Mesenteric fat pad (tissue), 1 donor: ENCODE measurements around the gene DTNBP1. TPM values are rescaled to one million over a fixed set of nuclear protein-coding genes. Genes with fewer than 3 reads are reported as not detected.

ENCODE experiments used
- DNase-seq: peaks from one replicate; pipeline ENCODE4 v3.0.0-alpha.2; 2020; ENCODE audit warnings: low spot score
- total RNA-seq: library from RNA; stranded (reverse); fragmentation: NEBNext Ultra II Directional; extraction: Animal tissue kit (Norgen Biotek cat#: 25700); gene quantifications from one replicate; pipeline ENCODE4 v1.2.1, GENCODE V29; 2021
- donor health status: DM: yes; HTN: yes; CAD: no.

DTNBP1 gene
- total RNA-seq, 1 donor from 2014 or later = 21.9 TPM

DNA sequence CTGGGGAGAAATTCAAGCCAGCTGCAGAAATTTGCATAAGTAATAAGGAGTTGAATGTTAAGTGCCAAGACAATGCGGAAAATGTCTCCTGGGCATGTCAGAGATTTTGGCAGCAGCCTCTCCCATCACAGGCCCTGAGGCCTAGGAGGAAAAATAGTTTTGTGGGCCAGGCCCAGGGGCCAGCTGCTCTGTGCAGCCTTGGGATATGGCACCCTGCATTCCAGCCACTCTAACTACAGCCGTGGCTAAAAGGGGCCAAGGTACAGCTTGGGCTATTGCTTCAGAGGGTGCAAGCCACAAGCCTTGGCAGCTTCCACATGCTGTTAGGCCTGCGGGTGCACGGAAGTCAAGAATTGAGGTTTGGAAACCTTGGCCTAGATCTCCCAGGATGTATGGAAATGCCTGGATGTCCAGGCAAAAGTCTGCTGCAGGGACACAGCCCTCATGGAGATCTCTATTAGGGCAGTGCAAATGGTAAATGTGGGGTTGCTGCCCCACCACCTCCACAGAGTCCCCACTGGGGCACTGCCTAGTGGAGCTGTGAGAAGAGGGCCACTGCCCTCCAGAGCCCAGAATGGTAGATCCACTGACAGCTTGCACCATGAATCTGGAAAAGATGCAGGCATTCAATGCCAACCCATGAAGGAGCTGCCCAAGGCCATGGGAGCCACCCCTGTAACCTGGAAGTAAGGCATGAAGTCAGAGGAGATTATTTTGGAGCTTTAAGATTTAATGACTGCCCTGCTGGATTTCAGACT is 126.5 kb downstream of the DTNBP1 start:
- DNase-seq = no peak

DNA sequence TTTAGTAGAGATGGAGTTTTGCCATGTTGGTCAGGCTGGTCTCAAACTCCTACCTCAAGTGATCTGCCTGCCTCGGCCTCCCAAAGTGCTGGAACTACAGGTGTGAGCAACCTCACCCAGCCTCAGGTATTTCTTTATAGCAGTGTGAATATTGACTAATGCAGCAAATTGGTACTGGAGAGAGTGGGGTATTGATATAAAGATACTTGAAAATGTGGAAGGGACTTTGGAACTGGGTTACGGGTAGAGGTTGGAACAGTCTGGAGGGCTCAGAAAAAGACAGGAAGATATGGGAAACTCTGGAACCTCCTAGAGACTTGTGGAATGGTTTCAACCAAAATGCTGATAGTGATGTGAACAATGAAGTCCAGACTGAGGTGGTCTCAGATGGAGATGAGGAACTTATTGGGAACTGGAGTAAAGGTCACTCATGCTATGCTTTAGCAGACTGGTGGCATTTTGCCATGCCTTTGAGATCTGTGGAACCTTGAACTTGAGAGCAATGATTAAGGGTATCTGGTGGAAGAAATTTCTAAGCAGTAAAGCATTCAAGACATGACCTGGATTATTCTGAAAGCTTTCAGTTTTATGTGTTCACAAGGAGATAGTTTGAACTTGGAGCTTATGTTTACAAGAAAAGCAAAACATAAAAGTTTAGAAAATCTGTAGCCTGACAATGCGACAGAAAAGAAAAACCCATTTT is 127.2 kb downstream of the DTNBP1 start:
- no peak for DNase-seq

DNA sequence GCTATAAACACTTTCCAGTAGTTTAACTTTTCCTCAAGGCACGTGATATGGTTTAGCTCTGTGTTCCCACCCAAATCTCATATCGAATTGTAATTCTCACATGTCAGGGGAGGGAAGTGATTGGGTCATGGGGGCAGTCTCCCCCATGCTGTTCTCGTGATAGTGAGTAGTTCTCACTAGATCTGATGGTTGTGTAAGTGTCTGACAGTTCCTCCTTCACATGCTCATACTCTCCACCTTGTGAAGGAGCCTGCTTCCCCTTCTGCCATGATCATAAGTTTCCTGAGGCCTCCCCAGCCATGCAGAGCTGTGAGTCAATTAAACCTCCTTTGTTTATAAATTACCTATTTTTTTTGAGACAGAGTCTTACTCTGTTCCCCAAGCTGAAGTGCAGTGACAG is 127.9 kb downstream of the DTNBP1 start:
- DNase-seq = no peak

DNA sequence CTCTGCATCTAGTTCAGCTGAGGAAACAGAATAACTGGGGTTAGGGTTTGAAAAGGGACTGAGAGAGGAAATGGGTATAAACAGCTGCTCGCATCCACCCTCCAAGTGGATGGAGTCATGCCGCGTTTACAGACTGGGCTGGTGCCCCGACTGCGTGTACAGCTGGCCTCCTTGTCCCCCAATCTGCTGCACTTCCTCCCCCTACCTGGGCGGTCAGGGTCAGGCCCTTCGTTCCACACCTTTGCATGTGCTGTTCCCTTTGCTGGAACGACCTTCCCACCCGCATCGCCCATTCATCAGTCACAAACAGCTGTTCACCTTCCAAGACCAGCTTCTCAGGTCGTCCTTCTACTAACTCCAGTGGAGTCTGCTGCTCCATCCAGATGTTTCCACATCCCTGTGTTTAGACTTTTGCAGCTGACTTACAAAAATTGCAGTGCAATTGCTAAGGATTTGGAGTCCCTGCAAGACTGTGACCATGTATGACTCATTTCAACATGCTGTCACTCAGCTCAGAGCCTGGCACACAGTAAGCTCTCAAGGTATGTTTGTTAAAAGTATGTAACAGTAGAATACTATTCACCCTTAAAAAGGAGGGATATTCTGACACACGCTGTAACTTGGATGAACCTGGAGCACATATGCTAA is 129.3 kb downstream of the DTNBP1 start:
- DNase-seq = no peak

DNA sequence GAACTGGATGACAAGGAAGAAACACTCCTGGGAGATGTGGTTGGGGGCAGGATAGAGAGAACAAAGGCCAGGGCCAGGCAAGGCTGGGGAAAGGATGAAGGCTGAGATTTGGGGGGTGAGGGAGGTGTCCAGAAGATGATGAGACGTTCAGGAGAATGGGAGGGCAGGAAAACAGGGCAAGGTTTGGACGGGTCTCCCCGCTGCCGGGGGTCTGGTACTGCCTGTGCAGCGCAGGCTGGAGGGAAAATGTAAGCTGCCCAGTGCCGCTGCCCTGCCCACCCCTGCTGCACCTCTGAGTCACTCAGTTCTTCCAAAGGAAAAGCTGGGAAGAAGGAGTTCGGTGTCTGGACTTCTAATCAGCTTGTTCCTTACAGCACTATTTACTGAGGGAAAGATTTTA is 130.9 kb downstream of the DTNBP1 start:
- DNase-seq = peak; percentile 84

DNA sequence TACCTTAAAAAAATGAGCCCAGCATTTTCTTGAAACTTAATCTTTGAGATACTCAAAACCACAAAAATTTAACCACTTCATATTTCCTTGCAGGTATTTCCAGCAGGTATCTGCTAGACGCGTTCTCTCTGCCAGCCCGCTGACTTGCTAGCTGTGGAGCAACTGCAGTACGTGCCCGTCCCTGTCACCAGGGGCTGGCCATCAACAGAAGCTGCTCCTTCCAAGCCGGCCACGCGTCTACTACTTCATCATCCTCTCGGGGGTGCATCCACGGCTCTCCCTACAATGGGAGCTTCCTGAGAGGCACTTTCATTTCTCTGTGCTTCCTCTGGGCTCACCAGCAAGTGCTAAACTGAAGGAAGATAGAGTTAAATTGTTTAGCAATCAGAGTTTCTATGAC is 132.4 kb downstream of the DTNBP1 start:
- DNase-seq = peak; percentile 86

DNA sequence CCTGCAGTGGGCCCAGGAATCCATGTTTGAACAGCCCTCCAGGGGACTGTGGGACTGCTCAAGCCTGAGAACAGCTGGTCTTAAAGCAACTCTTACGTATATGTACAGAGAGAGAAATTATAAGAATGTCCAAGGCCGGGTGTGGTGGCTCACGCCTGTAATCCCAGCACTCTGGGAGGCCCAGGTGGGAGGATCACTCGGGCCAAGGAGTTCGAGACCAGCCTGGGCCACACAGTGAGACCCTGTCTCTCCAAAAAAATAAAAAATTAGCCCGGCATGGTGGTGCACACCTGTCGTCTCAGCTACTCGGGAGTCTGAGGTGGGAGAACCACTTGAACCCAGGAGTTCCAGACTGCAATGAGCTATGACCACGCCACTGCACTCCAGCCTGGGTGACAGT is 134.0 kb downstream of the DTNBP1 start:
- peak; percentile 68 for DNase-seq

DNA sequence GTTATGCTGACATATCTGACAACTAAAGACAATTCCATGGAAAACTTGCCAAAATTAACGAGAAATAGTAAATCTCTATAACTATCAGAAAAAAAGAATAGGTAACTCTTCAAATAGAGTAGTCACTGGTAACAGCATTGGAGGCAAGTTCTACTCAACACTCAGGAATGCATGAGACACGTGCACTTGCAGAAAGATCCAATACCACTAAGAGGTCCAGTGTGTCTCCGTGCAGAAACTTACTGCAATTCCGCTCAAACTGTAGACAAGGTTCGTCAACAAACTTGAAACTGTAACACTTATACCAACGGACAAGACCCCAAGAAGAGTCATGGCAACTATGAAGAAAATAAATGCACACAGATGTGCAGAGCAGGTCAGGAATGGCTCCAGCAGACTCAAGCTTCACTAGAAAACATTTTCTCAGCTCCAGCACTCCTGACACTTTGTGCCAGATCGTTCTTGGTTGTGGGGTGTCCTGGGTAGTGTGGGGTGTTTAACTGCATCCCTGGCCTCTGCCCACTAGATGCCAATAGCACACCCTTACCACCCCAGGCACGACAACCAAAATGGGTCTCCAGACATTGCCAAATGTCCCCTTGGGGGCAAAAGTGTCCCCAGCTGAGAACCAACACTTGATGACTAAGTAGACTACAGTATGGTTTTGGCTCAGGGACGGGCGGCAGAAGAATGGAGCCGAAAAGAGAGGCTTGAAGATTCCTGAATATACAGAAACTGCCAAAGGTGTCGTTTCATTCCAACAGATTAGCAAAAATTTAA is 134.8 kb downstream of the DTNBP1 start:
- DNase-seq = peak; percentile 62

DNA sequence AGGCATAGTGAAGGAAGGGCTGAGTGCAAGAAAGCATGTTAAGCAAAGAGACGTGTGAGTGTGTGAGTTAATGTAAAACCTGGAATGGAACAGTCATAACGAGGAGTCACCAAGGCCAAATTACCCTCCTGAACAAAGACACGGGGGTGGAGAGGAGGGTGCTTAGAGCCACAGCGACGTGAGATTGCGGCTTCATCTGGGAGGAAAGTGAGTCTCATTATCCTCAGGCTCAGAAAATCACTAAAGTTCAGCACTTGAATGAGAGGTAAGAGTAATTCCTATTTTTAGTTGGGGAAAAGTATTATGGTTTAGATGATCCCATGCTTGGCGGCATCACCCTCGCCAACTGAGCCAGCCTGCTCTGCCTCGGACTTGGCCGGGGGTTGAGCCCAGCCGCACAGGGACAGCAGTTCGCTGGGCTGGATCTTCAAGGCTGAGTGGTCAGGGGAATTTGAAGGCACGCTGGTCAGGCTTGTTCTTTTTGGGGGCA is 136.6 kb downstream of the DTNBP1 start:
- DNase-seq = peak; percentile 39

DNA sequence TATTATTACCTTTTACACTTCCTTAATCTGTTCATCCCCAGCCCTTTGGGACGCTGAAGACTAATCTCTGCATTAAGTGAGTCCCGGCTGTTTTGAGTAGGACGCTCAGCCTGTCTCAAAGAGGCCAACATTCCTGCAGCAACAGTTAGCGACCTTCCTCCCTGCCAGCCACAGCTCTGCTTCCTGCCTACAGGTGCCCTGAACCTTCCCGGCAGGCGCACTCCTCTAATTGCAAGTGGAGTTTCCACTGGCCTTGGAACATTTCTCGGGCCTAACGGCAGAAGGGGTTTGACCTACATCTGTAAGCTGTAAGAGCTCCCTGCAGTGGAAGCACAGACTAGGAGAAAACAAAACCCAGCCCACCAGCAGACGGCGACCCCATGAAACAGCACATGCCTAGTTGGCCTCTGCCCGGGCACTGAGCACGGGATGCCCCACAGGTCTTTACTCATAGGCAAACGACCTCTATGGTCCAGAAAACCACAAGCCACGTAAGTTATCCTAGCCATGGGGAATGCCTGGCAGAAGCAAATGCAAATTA is 137.9 kb downstream of the DTNBP1 start:
- peak; percentile 60 for DNase-seq

DNA sequence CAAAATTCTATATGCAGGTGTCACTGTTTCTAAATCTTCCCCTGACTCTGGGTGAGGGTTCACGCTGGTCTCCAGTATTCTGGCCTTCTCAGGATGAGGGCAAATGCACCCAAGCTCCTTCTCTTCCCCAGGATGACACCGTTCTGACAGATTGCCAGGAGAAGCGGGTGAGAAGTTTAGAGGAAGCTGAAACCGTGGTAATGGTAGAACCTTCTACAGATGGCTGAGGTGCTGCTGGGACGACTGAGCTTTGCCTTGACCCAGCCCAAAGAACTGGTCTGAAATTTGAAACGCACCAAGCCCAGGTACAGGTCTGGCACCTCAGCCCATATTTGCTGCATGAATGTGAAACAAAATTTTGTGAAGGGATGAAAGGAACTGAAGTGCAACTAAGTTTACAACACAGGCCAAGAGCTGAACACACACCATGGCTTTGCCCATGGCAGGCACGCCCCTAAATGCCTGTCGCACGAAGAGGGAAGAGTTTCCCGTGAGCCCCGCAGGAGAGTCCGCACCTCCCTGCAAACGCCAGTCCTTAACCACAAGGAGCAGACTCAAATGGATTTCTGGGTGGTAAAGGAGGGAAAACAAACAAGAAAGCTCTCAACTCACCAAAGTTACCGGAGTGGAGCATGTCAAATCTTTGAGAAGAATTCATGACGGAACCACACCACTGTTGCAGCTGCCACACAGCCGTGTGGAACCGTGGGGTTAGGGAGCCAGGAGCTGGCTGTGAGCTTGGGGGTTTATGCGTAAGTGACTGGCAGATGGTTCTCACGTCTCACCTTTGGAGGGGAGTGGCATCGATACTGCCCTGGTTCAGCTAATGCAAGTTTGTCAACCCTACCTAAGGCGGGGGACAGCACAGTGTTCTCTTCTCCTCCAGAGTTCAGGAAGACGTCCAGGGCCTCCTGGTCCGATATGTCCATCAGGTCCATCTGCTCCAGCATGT is 138.9 kb downstream of the DTNBP1 start:
- peak; percentile 47 for DNase-seq

DNA sequence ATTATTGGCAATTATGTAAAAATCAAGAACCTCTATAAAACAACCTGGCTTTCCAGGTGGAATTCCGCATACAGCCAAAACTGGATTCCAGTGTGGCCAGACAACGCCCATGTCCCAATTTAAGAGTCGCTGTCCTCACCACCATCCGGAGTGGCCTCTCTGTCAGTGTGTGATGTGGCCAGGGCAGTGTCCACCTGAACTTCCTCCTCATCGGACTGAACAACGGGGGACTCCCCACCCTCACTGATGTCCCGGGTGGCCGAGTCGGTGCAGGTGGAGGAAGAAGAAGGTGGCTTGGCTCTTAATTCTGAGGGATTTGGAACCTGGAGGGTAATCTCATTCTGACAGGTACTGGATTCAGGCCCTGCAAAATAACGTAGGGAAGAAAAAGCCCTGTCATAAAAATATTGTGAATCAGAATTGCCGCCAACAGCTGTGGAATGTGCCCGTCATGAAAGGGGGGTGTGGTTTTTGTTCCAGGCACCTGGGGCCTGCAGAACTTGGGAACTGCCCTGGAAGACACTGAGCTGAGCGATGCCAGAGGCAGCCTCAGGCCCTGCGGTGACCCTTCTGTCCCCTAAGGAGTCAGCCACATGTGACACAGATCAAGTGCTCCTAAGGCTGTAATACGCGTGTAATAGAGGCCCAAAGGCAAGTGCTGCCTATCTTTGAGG is 139.8 kb downstream of the DTNBP1 start:
- peak; percentile 69 for DNase-seq

DNA sequence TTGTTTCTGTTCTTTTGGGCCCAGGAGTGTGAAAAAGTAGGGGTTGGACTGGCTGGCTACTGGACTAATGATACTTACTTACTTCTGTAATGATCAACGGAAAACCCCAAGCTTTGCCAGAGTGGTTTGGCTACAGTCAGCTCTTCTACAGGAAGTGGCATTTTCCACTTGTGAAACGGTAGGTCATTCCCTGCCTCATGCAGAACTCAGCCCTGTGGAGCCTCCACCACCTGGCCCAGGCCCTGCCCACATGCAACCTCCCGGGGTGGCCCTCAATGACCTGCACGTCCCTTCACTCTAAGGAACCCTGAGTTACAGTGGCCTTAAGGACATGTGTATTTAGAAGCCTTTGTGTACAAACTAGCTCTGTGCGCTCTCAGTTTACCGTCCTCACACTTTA is 140.4 kb downstream of the DTNBP1 start:
- peak; percentile 39 for DNase-seq

DNA sequence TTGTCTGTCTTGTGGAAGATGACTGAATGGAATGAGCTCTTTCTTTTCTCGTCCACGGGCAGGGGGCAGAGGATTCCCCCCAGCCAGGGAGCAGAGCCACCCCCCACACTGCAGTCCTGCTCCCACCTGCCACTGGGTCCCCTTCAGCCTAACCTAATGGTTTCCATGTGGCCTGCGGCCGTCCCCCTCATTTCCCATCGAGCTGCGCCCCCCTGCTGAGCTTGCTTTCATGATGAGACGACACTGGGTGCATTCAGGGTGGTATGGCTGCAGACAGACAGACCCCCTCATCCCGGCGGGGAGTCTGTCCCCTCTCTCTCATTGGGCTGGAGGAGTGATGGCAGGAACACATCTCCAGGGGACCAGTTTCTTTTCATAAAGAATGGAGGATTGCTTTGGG is 140.8 kb downstream of the DTNBP1 start:
- peak; percentile 55 for DNase-seq

DNA sequence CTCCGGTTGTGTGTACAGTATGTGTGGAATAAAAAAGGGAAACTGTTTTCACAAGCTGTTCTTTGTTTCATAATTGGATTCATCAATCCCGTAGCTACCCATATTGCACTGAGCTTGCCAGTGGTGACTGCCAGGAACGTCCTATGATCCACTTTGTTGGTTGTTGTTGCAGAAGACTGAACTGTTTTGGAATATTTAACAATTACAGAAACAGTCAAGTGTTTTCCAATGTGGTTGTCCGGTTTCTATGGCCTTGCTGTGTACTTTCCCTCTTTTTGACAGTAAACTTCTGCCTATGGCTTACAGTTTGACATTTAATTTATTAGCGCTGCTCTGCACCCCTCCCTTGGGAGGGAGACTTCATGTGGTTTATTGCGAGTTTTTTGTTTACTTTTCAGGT is 141.2 kb downstream of the DTNBP1 start:
- no peak for DNase-seq

DNA sequence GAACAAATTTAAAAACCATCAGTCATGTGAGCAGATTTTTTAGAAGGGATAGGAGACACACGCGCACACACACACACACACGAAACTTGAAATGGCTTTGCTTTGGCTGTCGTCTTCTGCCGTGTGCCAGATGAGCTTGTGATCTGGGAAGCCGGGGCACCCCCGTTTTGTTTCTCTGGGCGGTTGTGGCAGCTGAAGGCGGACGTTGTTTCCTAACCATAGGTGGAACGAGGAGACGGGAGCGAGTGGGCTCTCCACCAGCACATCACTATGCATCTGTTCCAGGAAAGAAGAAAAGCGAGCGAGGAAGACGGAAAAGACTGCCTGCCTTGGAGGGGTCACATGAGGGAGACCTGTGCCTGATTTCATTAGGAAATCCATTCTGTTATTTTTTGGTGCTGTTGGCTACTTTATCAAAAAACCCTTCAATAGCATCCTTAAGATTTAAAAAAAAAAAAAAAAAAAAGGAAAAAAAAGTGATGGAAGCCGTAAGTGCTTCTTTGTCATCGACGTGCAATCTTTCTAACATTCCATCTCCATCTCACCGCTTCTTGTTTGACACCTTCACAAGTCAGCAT is 142.1 kb downstream of the DTNBP1 start:
- DNase-seq = peak; percentile 33

DNA sequence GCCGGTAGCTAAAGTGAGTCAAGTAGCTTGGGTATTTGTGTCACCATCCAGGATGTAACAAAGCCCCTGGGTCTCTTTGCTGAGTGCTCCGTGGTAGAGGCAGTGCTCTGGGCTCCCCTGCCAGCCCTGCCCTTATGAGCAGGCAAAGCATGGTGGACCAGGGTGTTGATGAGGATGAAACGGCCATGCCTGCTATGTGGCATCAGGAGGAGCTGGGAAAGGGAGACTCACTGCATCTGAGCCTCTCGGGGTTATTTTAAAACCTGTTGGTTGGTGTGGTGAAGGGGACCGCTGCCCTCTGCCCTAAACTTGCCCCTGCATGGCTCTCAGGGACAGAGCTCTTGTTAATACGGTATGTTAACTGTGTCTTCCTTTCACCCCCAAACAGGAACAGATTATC is 143.1 kb downstream of the DTNBP1 start:
- peak; percentile 76 for DNase-seq

DNA sequence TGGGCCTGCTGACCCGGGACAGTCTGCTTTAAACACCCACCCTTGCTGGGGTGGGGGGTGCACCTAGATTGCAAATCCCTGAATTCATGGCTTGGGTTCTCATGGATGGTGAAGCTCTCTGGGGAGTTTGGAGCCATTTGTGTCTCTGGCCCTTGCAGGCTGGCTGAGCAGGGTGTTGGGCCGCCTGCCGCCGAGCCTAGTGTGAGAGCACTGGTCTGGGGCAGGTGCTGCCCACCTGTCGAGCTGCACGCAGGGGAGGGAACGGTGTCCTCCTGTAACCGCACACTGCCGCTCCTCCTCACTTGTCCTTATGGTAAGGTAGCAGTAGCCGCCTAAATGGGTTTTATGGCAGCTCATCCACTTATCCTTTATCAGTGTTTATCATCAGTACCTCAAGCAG is 143.9 kb downstream of the DTNBP1 start:
- no peak for DNase-seq

DNA sequence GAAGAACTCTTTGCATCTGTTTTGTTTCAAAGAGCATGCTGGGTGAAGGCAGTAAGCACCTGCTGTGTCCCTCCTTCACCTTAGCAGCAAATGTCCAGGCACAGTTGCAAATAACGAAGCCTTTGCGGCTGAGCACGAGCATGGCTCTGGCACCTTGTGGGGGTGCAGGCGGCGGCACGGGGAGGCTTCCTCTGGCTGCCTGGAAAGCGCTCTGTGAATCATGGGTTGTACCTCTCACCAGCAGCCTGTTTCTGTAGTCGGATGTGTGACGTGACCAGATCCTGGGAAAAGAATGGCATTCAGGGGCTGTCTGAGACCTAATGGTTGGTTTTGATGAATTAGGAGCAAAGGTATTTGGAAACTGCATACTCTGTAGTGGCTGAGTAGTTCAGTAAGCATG is 144.8 kb downstream of the DTNBP1 start:
- DNase-seq = no peak
